Measurements from ENCODE around the gene NAGPA.

GRCh38 chr16:4987580-4988374, 46.0 kb downstream of the NAGPA start:
- TF ChIP-seq IRF2 (CRISPR knock-in tag; IDR thresholded peaks at IDR 0.05; ENCODE audit: borderline replicate concordance, low read depth) (no peak), GTF2I (CRISPR knock-in tag; conservative IDR thresholded peaks at IDR 0.05) (no peak), FOXJ3 (CRISPR knock-in tag; IDR thresholded peaks at IDR 0.05; ENCODE audit: borderline replicate concordance) (no peak), NR1H2 (CRISPR knock-in tag; IDR thresholded peaks at IDR 0.05) (peak; percentile 56; the same call in 1 of the 2 replicates), USF2 (CRISPR knock-in tag; IDR thresholded peaks at IDR 0.05) (peak; percentile 71), TCF7 (CRISPR knock-in tag; IDR thresholded peaks at IDR 0.05; ENCODE audit: low read depth) (0 out of 2 replicates have a peak, but pooled peaks have one; percentile 50), ATF6 (CRISPR knock-in tag; IDR thresholded peaks at IDR 0.05) (no peak), NFYB (CRISPR knock-in tag; conservative IDR thresholded peaks at IDR 0.05; ENCODE audit: low read depth) (peak; percentile 34; the same call in 1 of the 2 replicates)
- TF ChIP-seq, protein P1, sequence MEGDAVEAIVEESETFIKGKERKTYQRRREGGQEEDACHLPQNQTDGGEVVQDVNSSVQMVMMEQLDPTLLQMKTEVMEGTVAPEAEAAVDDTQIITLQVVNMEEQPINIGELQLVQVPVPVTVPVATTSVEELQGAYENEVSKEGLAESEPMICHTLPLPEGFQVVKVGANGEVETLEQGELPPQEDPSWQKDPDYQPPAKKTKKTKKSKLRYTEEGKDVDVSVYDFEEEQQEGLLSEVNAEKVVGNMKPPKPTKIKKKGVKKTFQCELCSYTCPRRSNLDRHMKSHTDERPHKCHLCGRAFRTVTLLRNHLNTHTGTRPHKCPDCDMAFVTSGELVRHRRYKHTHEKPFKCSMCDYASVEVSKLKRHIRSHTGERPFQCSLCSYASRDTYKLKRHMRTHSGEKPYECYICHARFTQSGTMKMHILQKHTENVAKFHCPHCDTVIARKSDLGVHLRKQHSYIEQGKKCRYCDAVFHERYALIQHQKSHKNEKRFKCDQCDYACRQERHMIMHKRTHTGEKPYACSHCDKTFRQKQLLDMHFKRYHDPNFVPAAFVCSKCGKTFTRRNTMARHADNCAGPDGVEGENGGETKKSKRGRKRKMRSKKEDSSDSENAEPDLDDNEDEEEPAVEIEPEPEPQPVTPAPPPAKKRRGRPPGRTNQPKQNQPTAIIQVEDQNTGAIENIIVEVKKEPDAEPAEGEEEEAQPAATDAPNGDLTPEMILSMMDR (IDR thresholded peaks at IDR 0.05), result no peak
- TF ChIP-seq, protein P2, sequence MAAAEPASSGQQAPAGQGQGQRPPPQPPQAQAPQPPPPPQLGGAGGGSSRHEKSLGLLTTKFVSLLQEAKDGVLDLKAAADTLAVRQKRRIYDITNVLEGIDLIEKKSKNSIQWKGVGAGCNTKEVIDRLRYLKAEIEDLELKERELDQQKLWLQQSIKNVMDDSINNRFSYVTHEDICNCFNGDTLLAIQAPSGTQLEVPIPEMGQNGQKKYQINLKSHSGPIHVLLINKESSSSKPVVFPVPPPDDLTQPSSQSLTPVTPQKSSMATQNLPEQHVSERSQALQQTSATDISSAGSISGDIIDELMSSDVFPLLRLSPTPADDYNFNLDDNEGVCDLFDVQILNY (CRISPR knock-in tag; IDR thresholded peaks at IDR 0.05), result peak; percentile 81
- TF ChIP-seq, protein P3, sequence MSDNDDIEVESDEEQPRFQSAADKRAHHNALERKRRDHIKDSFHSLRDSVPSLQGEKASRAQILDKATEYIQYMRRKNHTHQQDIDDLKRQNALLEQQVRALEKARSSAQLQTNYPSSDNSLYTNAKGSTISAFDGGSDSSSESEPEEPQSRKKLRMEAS (CRISPR knock-in tag; IDR thresholded peaks at IDR 0.05), result peak; percentile 95
- TF ChIP-seq, protein P4, sequence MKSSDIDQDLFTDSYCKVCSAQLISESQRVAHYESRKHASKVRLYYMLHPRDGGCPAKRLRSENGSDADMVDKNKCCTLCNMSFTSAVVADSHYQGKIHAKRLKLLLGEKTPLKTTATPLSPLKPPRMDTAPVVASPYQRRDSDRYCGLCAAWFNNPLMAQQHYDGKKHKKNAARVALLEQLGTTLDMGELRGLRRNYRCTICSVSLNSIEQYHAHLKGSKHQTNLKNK (CRISPR knock-in tag; IDR thresholded peaks at IDR 0.05), result no peak

Measured in WTC11 (cell line).